Adrenal gland (tissue), 12 donors: ENCODE data around the gene CENPM. TPM values are rescaled to one million over a fixed set of nuclear protein-coding genes. Genes with fewer than 3 reads are reported as not detected.
A peak's percentile ranks its signal among the peaks of the same experiment; 100 is the strongest.
"Not testable (repeated sequence)": the region's sequence is repeated elsewhere in the genome, so short reads cannot be mapped to it uniquely, and the experiment has no call there.

Source experiments
- DNase-seq, 7 donors: peaks; one replicate each; pipeline ENCODE4 v3.0.0-alpha.2; 2019 to 2020
- H3K27ac ChIP-seq, 5 donors: fragments of 200-600 bp; sonication (generic) in 4 of 5; 1 replicate in 3 of 5; 2 replicates in 2 of 5; pipeline versions ENCODE4 v1.5.1 to v1.8.0; 2016 to 2020; ENCODE audit warnings: mild to moderate bottlenecking in 1 of 5
- H3K27me3 ChIP-seq: fragments of 200-600 bp; 2 replicates; pipeline ENCODE4 v1.8.0; 2021
- H3K36me3 ChIP-seq, 2 donors: fragments of 200-600 bp; replicated peaks in 1 of 2; 1 replicate in 1 of 2; 2 replicates in 1 of 2; pipeline versions ENCODE4 v1.5.1 to v1.8.0; 2018 to 2022
- H3K4me1 ChIP-seq, 2 donors: fragments of 200-600 bp; replicated peaks in 1 of 2; 1 replicate in 1 of 2; 2 replicates in 1 of 2; pipeline versions ENCODE4 v1.5.1 to v1.8.0; 2018 to 2021
- H3K4me3 ChIP-seq, 4 donors: fragments of 200-600 bp; sonication (generic) in 3 of 4; one replicate each; pipeline ENCODE4 v1.5.1; 2016 to 2018
- H3K9me3 ChIP-seq, 3 donors: fragments of 200-600 bp; sonication (generic) in 1 of 3; replicated peaks in 1 of 3; 1 replicate in 2 of 3; 2 replicates in 1 of 3; pipeline versions ENCODE4 v1.5.1 to v1.8.0; 2016 to 2021
- CTCF ChIP-seq, 6 experiments: fragments of 450-650 bp in 4 of 6; fragments of 200-600 bp in 2 of 6; sonication (generic) in 1 of 6; IDR thresholded peaks; 1 replicate in 5 of 6; 2 replicates in 1 of 6; pipeline versions ENCODE4 v1.5.1 to v1.8.0; 2016 to 2021; ENCODE audit warnings: antibody characterized with exemption in 6 of 6, mild to moderate bottlenecking in 2 of 6, moderate library complexity in 1 of 6
- POLR2A ChIP-seq, 2 donors: fragments of 450-650 bp; IDR thresholded peaks; one replicate each; pipeline ENCODE4 v1.6.1; 2017; ENCODE audit warnings: antibody characterized with exemption in 2 of 2, mild to moderate bottlenecking in 2 of 2, moderate library complexity in 1 of 2
- WGBS, 4 donors: extraction: QIAGEN DNeasy Blood & Tissue Kit in 2 of 4; methylation state at CpG; one replicate each; pipeline versions ENCODE4 v1.1.5 to v1.1.7; 2013 to 2017; 5-methylcytosine and 5-hydroxymethylcytosine counted together
- intact Hi-C, 2 donors: fragments of 100-400 bp; cut with DNase I; formaldehyde crosslinking; loops; one replicate each; pipeline versions ENCODE4 v1.14.1 to v1.15.0; 2022 to 2023
- polyA plus RNA-seq, 3 donors: library from polyadenylated mRNA; stranded (reverse); fragments of 200-250 nt in 2 of 3; fragments of 350-450 nt in 1 of 3; fragmentation: Illumina TruSeq in 1 of 3; extraction: RNeasy Lipid Tissue Mini Kit (QIAGEN cat#74804) in 1 of 3; gene quantifications; one replicate each; pipeline ENCODE4 v1.2.3, GENCODE V29; 2013 to 2014
- total RNA-seq, 9 donors: library from RNA; depleted of rRNA in 4 of 9; stranded (reverse); fragments of >200 nt in 4 of 9; fragments of 120-200 nt in 1 of 9; fragmentation: NEBNext Ultra II Directional in 1 of 9; extraction: Animal tissue kit (Norgen Biotek cat#: 25700) in 1 of 9; gene quantifications; one replicate each; pipeline versions ENCODE4 v1.1.0 to v1.2.4, GENCODE V29; 2013 to 2023
- donor health status: healthy with polysubstance abuse.
- donor health status: Bipolar disorder and iron deficiency.
- donor health status: DM: yes; HTN: yes; CAD: no.
- donor health status: DM: no; HTN: no; CAD: no.
- donor health status: DM: no; HTN: no; CAD: no.
- donor health status: DM: yes; HTN: yes; CAD: no.

The CENPM gene
- total and polyA plus RNA-seq, 12 donors, result 0.88 to 9.2 (median 1.7) TPM; not detected in 1

GRCh38 chr22:41957941-41958556 lies 11.1 kb upstream of the CENPM start:
- DNase-seq, result no peak
- H3K27ac ChIP-seq, result no peak overlapping the region
- peaks cover 0 to 5% of the 10 kb centered on the region in 2 donors for H3K4me1 ChIP-seq
- no peaks in the 10 kb centered on the region for H3K9me3 ChIP-seq
- 51 to 86% (median 64%) methylated on average over 10 to 21 of the region's 23 CpGs for WGBS, 4 donors
- intact Hi-C loops, result no loop called here
- no peaks in the 10 kb centered on the region for H3K36me3 ChIP-seq
- H3K4me3 ChIP-seq, result no peak overlapping the region
- peak in 1 of 6 experiments; percentile 4 for TF ChIP-seq CTCF (IDR thresholded peaks at IDR 0.05)
- TF ChIP-seq POLR2A (IDR thresholded peaks at IDR 0.05), result no peak
- H3K27me3 ChIP-seq, result no peaks in the 10 kb centered on the region

GRCh38 chr22:41952713-41953112 lies 5.8 kb upstream of the CENPM start:
- DNase-seq, result no peak
- no peaks in the 10 kb centered on the region for H3K27me3 ChIP-seq
- no peak overlapping the region for H3K27ac ChIP-seq
- intact Hi-C loops, result no loop called here
- peaks cover 0 to 5% of the 10 kb centered on the region in 2 donors for H3K4me1 ChIP-seq
- no peak overlapping the region for H3K4me3 ChIP-seq
- 62 to 90% (median 82%) methylated on average over 2 of the region's 2 CpGs for WGBS, 4 donors
- no peaks in the 10 kb centered on the region for H3K36me3 ChIP-seq
- no peak for TF ChIP-seq CTCF (IDR thresholded peaks at IDR 0.05)
- no peak for TF ChIP-seq POLR2A (IDR thresholded peaks at IDR 0.05)
- no peaks in the 10 kb centered on the region for H3K9me3 ChIP-seq

- H3K4me3 ChIP-seq, result no peak within 1 kb of the TSS
- H3K9me3 ChIP-seq, result no peaks in the 10 kb centered on the region
- intact Hi-C loops, result no loop called here
- DNase-seq, result peak in 2 of 7 donors; percentile 46 to 89
- H3K27me3 ChIP-seq, result no peaks in the 10 kb centered on the region
- 54 to 74% (median 64%) methylated on average over 9 to 16 of the region's 16 CpGs for WGBS, 4 donors
- H3K4me1 ChIP-seq, result no peaks in the 10 kb centered on the region
- no peak within 1 kb of the TSS for H3K27ac ChIP-seq
- no peak for TF ChIP-seq POLR2A (IDR thresholded peaks at IDR 0.05)
- no peak for TF ChIP-seq CTCF (IDR thresholded peaks at IDR 0.05)
- H3K36me3 ChIP-seq, result no peaks in the 10 kb centered on the region
Measured at GRCh38 chr22:41951898-41952474, 5.0 kb upstream of the CENPM start, which contains the start of gene SMIM45. TSS of gene SMIM45 (plus strand) at chr22:41952150.

GRCh38 chr22:41949297-41949965 lies 2.5 kb upstream of the CENPM start:
- intact Hi-C loops, result loop anchor here in 1 of 2 donors (5.0 to 10.0 kb wide), 2 partner anchors 127 to 205 kb away; no protein-coding TSS in a partner anchor

GRCh38 chr22:41948928-41949296 lies 2.0 kb upstream of the CENPM start:
- H3K27me3 ChIP-seq, H3K9me3 ChIP-seq, H3K4me1 ChIP-seq, H3K4me3 ChIP-seq, H3K36me3 ChIP-seq, DNase-seq, H3K27ac ChIP-seq: not testable (repeated sequence)
- intact Hi-C loops, result loop anchor here in 1 of 2 donors (5.0 to 10.0 kb wide), 2 partner anchors 127 to 204 kb away; no protein-coding TSS in a partner anchor
- WGBS, 4 donors, result 84 to 88% (median 84%) methylated on average over 8 of the region's 8 CpGs

More at GRCh38 chr22:41949297-41949965, 2.5 kb upstream of the CENPM start:
- no peaks in the 10 kb centered on the region for H3K9me3 ChIP-seq
- 86 to 94% (median 90%) methylated on average over 7 of the region's 7 CpGs for WGBS, 4 donors
- no peak for DNase-seq
- H3K27me3 ChIP-seq, result no peaks in the 10 kb centered on the region
- no peak overlapping the region for H3K27ac ChIP-seq
- no peaks in the 10 kb centered on the region for H3K36me3 ChIP-seq
- H3K4me1 ChIP-seq, result peaks cover 5 to 8% of the 10 kb centered on the region in 2 donors
- TF ChIP-seq CTCF (IDR thresholded peaks at IDR 0.05), result no peak
- TF ChIP-seq POLR2A (IDR thresholded peaks at IDR 0.05), result no peak
- H3K4me3 ChIP-seq, result no peak overlapping the region
